GM12874 (cell line): ENCODE data around the gene NT5C.

Experiments used
- TF ChIP-seq, protein P1 (sequence below): IDR thresholded peaks from 2 replicates; pipeline ENCODE4 v1.5.1; 2011; ENCODE audit warnings: low read depth, mild to moderate bottlenecking, control low read depth, low read length, moderate library complexity; ENCODE audit not compliant: insufficient read depth

NT5C gene

DNA sequence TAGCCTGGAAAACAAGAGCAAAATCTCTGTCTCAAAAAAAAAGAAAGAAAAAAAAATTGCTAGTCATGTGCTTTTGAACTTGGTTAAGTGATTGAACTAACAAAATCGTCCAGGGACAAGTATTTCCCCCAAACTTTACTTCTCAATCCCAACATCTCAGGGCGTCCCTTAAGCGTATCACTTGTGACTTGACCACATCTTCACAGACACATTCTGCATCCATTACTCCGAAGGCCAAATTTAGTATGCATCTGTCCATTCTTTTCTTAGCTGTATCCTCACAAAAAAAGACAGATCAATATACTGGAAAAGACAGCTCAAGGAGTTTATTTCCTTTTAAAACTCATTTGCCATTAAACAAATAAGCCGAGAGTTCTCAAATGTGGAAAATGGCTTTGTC lies 28.7 kb upstream of the NT5C start:
- TF ChIP-seq, protein P1, sequence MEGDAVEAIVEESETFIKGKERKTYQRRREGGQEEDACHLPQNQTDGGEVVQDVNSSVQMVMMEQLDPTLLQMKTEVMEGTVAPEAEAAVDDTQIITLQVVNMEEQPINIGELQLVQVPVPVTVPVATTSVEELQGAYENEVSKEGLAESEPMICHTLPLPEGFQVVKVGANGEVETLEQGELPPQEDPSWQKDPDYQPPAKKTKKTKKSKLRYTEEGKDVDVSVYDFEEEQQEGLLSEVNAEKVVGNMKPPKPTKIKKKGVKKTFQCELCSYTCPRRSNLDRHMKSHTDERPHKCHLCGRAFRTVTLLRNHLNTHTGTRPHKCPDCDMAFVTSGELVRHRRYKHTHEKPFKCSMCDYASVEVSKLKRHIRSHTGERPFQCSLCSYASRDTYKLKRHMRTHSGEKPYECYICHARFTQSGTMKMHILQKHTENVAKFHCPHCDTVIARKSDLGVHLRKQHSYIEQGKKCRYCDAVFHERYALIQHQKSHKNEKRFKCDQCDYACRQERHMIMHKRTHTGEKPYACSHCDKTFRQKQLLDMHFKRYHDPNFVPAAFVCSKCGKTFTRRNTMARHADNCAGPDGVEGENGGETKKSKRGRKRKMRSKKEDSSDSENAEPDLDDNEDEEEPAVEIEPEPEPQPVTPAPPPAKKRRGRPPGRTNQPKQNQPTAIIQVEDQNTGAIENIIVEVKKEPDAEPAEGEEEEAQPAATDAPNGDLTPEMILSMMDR = no peak

DNA sequence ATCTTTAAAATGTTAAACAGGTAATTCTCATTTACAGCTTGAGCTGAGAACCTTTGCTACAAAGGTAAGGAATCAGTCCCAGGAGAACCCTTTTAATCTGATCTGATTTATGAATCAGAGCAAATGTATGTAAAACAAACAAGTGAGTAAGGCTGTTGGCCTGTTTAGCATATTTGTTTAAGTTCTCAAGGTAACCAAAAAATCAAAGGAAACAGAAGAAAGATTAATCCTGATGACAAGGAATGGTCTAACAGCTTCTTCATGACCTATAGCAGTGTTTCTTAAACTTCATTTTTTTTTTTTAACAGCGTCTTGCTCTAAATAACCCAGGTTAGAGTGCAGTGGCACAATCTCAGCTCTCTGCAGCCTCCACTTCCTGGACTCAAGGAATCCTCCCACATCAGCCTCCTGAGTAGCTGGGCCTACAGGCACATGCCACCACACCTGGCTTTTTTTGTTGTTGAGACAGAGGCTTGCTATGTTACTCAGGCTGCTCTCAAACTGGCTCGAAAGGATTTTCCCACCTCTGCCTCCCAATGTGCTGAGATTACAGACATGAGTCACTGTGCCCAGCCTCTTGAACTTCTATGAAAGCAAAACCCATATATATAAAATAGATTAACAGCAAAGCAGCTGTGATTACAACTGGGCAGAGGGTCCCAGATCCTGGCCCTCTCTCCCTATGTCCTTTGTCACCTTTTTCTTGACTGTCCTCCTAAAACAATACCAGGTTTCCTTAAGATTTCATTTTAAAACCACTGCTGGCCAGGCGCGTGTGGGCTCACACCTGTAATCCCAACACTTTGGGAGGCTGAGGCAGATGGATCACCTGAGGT lies 27.9 kb upstream of the NT5C start:
- TF ChIP-seq, protein P1 = no peak

DNA sequence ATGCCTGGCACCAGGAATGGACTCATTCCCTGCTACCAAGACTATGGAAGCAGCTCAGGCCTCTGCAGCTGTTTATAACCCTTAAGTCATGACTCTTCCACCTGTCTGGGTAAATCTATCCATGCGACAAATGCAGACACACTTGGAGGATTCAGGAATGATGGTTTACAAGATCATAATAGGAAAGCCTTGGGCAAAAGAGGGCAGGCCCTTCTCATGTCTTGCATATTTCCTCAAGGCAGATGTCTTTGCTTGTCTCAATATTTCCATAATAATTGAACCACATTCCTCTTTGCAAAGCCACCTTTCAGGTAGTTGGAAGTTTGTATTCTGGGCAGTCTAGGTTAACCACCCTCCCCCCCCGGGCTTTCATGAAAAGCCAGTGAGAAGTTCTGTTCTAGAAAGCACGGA lies 23.7 kb upstream of the NT5C start:
- TF ChIP-seq, protein P1 = no peak

DNA sequence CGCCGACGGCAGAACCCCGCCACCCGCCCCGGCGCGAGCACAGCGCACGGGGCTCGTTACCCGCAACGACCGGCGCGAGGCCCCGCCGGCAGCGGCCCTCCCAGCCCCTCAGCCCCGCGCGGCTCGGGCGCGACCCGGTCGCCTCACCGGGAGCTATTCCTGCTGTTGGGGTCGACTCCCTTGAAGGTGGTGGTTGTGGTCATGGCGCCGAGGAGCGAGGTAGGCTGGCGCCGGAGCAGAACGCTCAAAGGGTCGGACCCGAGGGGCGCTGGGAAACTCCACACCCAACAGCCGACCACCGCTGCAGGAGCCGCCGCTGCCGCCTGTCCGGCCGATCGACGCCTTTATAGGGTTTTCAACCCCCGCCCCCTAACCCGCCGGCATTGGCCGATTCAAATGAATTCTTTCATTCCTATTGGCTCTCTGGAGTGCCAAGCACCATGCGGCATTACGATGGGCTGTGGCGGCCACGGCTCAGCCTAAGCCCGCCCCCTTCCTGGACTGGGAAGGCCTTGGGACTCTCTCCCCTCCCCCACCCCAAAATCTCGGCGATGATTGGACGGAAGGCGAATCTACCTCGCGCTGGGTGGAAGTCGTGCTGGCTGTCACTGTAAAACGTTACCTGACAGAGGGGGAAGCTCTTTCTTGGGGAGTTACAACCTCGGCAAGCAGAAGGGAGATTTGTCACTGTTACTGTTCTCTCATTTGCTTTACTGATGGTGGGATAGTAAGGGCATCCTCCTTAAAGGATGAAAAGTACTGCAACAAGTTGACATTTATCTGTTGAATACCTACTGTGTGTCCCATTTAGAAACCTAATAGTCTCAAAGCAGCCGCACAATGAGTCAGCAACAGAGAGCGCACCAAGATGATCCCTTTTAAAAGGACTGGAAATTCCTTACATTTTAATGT lies 22.9 kb upstream of the NT5C start, which contains the start of gene JPT1:
JPT1 (minus strand) TSS at position 318 of the 912 bp plus-strand sequence; CDS start at position 203, 115 bp downstream.
- TF ChIP-seq, protein P1 = no peak

DNA sequence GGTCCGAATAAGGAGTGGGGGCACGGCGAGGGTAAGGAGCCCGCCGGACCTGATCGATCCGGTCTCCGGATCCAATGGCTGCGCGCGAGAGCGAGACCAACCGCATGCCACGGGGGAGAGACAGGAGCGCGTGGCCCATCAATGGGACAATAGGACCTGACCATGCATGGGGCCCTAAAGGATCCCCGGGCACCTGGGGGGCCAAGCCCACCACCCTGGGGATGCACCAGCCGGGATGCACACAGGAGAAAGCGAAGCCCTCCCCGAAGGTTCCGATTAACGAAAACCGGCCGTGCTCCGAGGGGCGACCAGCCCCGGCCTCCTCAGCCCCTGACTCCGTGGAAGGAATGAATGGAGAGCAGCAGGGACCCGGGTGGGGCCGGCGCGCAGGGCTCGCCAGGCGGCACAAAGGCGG lies 22.2 kb upstream of the NT5C start:
- TF ChIP-seq, protein P1 = no peak

DNA sequence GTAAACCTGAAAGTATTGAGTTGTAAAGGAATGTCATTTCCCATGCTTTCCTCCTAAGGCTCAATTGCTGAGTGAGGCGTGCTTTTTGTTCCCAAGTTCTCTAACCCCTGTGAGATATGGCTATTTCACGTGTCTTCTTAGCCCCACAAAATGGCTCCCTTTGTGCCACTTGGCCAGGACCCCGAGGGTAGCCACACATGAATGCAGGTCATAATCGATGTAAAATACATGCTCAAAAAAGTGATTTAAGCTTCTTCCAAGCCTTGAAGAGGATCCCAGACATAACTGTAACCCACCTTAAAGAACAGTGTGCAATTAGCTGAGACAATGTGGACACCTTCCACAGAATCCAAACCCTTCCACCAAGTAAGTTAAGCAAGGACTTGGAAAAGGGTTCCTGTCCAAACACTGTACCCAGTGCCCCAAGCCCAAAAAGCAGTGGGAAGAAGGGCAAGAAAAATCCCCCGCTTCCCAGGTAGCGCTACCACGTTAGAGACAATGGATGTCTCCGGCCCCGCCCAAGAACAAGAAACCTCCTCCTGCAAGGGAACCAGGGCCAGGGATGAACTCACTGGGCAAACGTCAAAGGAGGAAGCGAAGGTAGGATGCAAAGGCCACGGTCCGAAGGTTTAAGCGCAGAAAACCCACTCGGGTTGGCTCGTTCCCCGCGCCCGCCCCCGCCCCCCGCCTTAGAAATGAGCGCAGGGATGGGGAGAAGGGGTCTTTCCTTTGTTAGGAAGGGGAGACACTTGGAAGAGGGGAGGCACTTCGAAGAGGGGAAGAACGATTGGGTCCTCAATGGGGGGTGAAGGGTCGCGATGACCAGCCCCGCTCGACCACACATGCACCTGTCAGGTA lies 21.6 kb upstream of the NT5C start:
- TF ChIP-seq, protein P1 = no peak

DNA sequence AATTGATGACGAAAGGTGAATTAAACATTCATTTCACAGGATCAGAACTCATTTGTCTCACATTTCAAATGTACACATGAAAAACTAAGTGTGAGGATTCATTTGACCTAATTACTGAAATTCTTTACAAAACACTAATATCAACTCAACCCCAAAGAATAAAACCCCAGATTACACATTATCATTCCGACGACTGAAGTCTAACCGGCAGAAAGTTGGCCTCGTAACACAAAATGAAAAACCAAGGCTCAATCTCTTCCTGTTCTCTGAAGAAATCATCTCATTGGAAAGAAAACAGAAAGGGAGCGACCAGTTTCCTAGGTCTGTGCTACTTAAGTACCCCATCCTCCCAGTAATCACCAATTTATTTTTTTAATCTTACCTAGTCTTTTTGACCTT lies 21.0 kb upstream of the NT5C start:
- TF ChIP-seq, protein P1 = no peak
